Adrenal gland (tissue), 12 donors: ENCODE results near the gene SORBS1. TPM values are rescaled to one million over a fixed set of nuclear protein-coding genes. Genes with fewer than 3 reads are reported as not detected.

Experiments used
- DNase-seq, 7 donors: peaks; one replicate each; pipeline ENCODE4 v3.0.0-alpha.2; 2019 to 2020
- H3K27ac ChIP-seq, 5 donors: fragments of 200-600 bp; sonication (generic) in 4 of 5; 1 replicate in 3 of 5; 2 replicates in 2 of 5; pipeline versions ENCODE4 v1.5.1 to v1.8.0; 2016 to 2020; ENCODE audit warnings: mild to moderate bottlenecking in 1 of 5
- H3K27me3 ChIP-seq: fragments of 200-600 bp; 2 replicates; pipeline ENCODE4 v1.8.0; 2021
- H3K36me3 ChIP-seq, 2 donors: fragments of 200-600 bp; replicated peaks in 1 of 2; 1 replicate in 1 of 2; 2 replicates in 1 of 2; pipeline versions ENCODE4 v1.5.1 to v1.8.0; 2018 to 2022
- H3K4me1 ChIP-seq, 2 donors: fragments of 200-600 bp; replicated peaks in 1 of 2; 1 replicate in 1 of 2; 2 replicates in 1 of 2; pipeline versions ENCODE4 v1.5.1 to v1.8.0; 2018 to 2021
- H3K4me3 ChIP-seq, 4 donors: fragments of 200-600 bp; sonication (generic) in 3 of 4; one replicate each; pipeline ENCODE4 v1.5.1; 2016 to 2018
- H3K9me3 ChIP-seq, 3 donors: fragments of 200-600 bp; sonication (generic) in 1 of 3; replicated peaks in 1 of 3; 1 replicate in 2 of 3; 2 replicates in 1 of 3; pipeline versions ENCODE4 v1.5.1 to v1.8.0; 2016 to 2021
- CTCF ChIP-seq, 6 experiments: fragments of 450-650 bp in 4 of 6; fragments of 200-600 bp in 2 of 6; sonication (generic) in 1 of 6; IDR thresholded peaks; 1 replicate in 5 of 6; 2 replicates in 1 of 6; pipeline versions ENCODE4 v1.5.1 to v1.8.0; 2016 to 2021; ENCODE audit warnings: antibody characterized with exemption in 6 of 6, mild to moderate bottlenecking in 2 of 6, moderate library complexity in 1 of 6
- POLR2A ChIP-seq, 2 donors: fragments of 450-650 bp; IDR thresholded peaks; one replicate each; pipeline ENCODE4 v1.6.1; 2017; ENCODE audit warnings: antibody characterized with exemption in 2 of 2, mild to moderate bottlenecking in 2 of 2, moderate library complexity in 1 of 2
- WGBS, 4 donors: extraction: QIAGEN DNeasy Blood & Tissue Kit in 2 of 4; methylation state at CpG; one replicate each; pipeline versions ENCODE4 v1.1.5 to v1.1.7; 2013 to 2017; 5-methylcytosine and 5-hydroxymethylcytosine counted together
- intact Hi-C, 2 donors: fragments of 100-400 bp; cut with DNase I; formaldehyde crosslinking; loops; one replicate each; pipeline versions ENCODE4 v1.14.1 to v1.15.0; 2022 to 2023
- polyA plus RNA-seq, 3 donors: library from polyadenylated mRNA; stranded (reverse); fragments of 200-250 nt in 2 of 3; fragments of 350-450 nt in 1 of 3; fragmentation: Illumina TruSeq in 1 of 3; extraction: RNeasy Lipid Tissue Mini Kit (QIAGEN cat#74804) in 1 of 3; gene quantifications; one replicate each; pipeline ENCODE4 v1.2.3, GENCODE V29; 2013 to 2014
- total RNA-seq, 9 donors: library from RNA; depleted of rRNA in 4 of 9; stranded (reverse); fragments of >200 nt in 4 of 9; fragments of 120-200 nt in 1 of 9; fragmentation: NEBNext Ultra II Directional in 1 of 9; extraction: Animal tissue kit (Norgen Biotek cat#: 25700) in 1 of 9; gene quantifications; one replicate each; pipeline versions ENCODE4 v1.1.0 to v1.2.4, GENCODE V29; 2013 to 2023
- donor health status: healthy with polysubstance abuse.
- donor health status: Bipolar disorder and iron deficiency.
- donor health status: DM: yes; HTN: yes; CAD: no.
- donor health status: DM: no; HTN: no; CAD: no.
- donor health status: DM: no; HTN: no; CAD: no.
- donor health status: DM: yes; HTN: yes; CAD: no.

SORBS1 gene
- total and polyA plus RNA-seq, 12 donors: 9.5 to 43.4 (median 19.0) TPM

GRCh38 chr10:95559471-95559870, 1.7 kb downstream of the SORBS1 start:
- intact Hi-C loops: no loop called here
- Histone ChIP-seq H3K4me3 (peak overlapping the region in 1 of 4 donors; percentile 92), H3K27ac (peak overlapping the region in 2 of 5 donors; percentile 44 to 92), H3K9me3 (no peaks in the 10 kb centered on the region), H3K36me3 (no peaks in the 10 kb centered on the region), H3K27me3 (no peaks in the 10 kb centered on the region), H3K4me1 (peaks cover 0 to 4% of the 10 kb centered on the region in 2 donors)
- no peak for TF ChIP-seq CTCF (IDR thresholded peaks at IDR 0.05)
- no peak for TF ChIP-seq POLR2A (IDR thresholded peaks at IDR 0.05)
- peak in 1 of 7 donors; percentile 17 for DNase-seq
- 60 to 75% (median 63%) methylated on average over 4 of the region's 4 CpGs for WGBS, 4 donors

- no peaks in the 10 kb centered on the region for H3K36me3 ChIP-seq
- 76 to 93% (median 77%) methylated on average over 1 of the region's 1 CpG for WGBS, 4 donors
- H3K4me3 ChIP-seq: no peak overlapping the region
- no peaks in the 10 kb centered on the region for H3K27me3 ChIP-seq
- H3K4me1 ChIP-seq: peaks cover 0 to 4% of the 10 kb centered on the region in 2 donors
- peak overlapping the region in 2 of 5 donors; percentile 44 to 92 for H3K27ac ChIP-seq
- DNase-seq: no peak
- no peak for TF ChIP-seq POLR2A (IDR thresholded peaks at IDR 0.05)
- intact Hi-C loops: no loop called here
- H3K9me3 ChIP-seq: no peaks in the 10 kb centered on the region
These were observed 2.4 kb downstream of the SORBS1 start for GRCh38 chr10:95558593-95559320.

DNA sequence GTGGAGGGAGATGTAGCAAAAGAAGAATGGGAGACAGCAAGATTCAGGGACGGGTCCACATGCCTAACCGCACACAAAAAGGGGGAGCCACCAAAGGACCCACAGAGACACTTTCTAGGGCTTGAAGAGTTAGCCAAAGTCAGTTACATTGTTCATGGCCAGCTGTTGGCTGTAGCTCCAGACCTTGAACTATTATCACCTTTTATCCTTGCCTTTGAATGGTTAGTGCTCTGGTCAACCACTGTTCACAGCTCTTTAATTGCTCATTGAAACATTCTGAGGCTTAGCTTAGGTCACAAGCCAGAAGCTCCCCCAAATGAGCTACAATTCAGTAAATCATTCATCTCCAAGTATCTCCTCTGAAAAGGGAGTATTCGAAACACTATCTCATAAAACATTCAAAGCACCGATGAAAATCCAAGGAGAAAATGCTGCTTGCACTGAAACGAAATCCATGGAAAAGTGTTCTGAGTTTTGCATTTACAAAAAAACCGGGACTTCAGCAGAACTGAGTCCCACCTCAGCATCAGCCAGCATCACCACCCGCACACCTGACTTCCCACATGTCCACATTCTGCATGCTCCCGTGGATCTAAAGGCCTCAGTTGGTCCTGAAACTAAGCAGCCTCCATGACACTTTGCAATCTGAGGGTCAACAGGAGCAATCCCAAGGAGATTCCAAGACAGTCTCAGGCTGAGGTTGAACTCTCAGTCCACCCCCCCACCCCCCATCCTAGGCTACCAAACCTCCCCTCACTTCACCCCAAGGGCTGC, 4.0 kb downstream of the SORBS1 start:
- DNase-seq: no peak
- H3K4me3 ChIP-seq: no peak overlapping the region
- WGBS, 4 donors: 69 to 86% (median 78%) methylated on average over 8 of the region's 8 CpGs

GRCh38 chr10:95553674-95554073, 7.5 kb downstream of the SORBS1 start:
- H3K27me3 ChIP-seq: no peaks in the 10 kb centered on the region
- no peaks in the 10 kb centered on the region for H3K4me1 ChIP-seq
- H3K4me3 ChIP-seq: no peak overlapping the region
- no peaks in the 10 kb centered on the region for H3K9me3 ChIP-seq
- no peak for DNase-seq
- H3K27ac ChIP-seq: no peak overlapping the region
- intact Hi-C loops: no loop called here
- TF ChIP-seq CTCF (IDR thresholded peaks at IDR 0.05) (no peak), POLR2A (IDR thresholded peaks at IDR 0.05) (no peak)
- 95 to 98% (median 96%) methylated on average over 4 of the region's 4 CpGs for WGBS, 4 donors
- H3K36me3 ChIP-seq: no peaks in the 10 kb centered on the region

More for the DNA sequence above, 4.0 kb downstream of the SORBS1 start:
- no peaks in the 10 kb centered on the region for H3K27me3 ChIP-seq
- TF ChIP-seq POLR2A (IDR thresholded peaks at IDR 0.05) (no peak), CTCF (IDR thresholded peaks at IDR 0.05) (no peak)
- H3K27ac ChIP-seq: no peak overlapping the region
- H3K4me1 ChIP-seq: peaks cover 0 to 4% of the 10 kb centered on the region in 2 donors
- intact Hi-C loops: no loop called here
- H3K36me3 ChIP-seq: no peaks in the 10 kb centered on the region
- H3K9me3 ChIP-seq: no peaks in the 10 kb centered on the region
